GM12878 (cell line): ENCODE results near the gene SETD1A. TPM values are rescaled to one million over a fixed set of nuclear protein-coding genes. Genes with fewer than 3 reads are reported as not detected.

Experiments
- ASH2L ChIP-seq: fragments of 300-600, 200-600 bp; sonication (generic); IDR thresholded peaks from 2 replicates; pipeline ENCODE4 v1.6.1; 2017; ENCODE audit warnings: low read depth, mild to moderate bottlenecking, borderline replicate concordance
- CHD2 ChIP-seq: IDR thresholded peaks from 2 replicates; pipeline ENCODE4 v1.6.1; 2011; ENCODE audit warnings: low read depth, low read length, improper control_type of control experiment, borderline replicate concordance
- CHD4 ChIP-seq: fragments of 200-600 bp; sonication (generic); IDR thresholded peaks from 2 replicates; pipeline ENCODE4 v1.6.1; 2016; ENCODE audit warnings: mild to moderate bottlenecking
- EED ChIP-seq: sonication (generic); IDR thresholded peaks from 2 replicates; pipeline ENCODE4 v1.6.1; 2016; ENCODE audit warnings: antibody characterized with exemption, low read depth
- ETV6 ChIP-seq, 2 experiments: fragments of 450-650 bp in 1 of 2; IDR thresholded peaks in 1 of 2; conservative IDR thresholded peaks in 1 of 2; 2 replicates each; pipeline ENCODE4 v1.6.1; 2014; ENCODE audit warnings: antibody characterized with exemption in 1 of 2, borderline replicate concordance in 1 of 2, low read depth in 1 of 2, mild to moderate bottlenecking in 1 of 2, moderate library complexity in 1 of 2
- IKZF1 ChIP-seq: fragments of 450-650 bp; conservative IDR thresholded peaks from 2 replicates; pipeline ENCODE4 v1.6.1; 2017; ENCODE audit warnings: antibody characterized with exemption, mild to moderate bottlenecking
- LARP7 ChIP-seq: fragments of 450-650 bp; IDR thresholded peaks from 2 replicates; pipeline ENCODE4 v1.6.1; 2017; ENCODE audit warnings: mild to moderate bottlenecking
- NR2C1 ChIP-seq: fragments of 450-650 bp; IDR thresholded peaks from 2 replicates; pipeline ENCODE4 v1.6.1; 2017; ENCODE audit warnings: antibody characterized with exemption, mild to moderate bottlenecking, moderate library complexity
- POLR2AphosphoS5 ChIP-seq: IDR thresholded peaks from 2 replicates; pipeline ENCODE4 v1.6.1; 2011; ENCODE audit warnings: mild to moderate bottlenecking, low read length, inconsistent platforms
- RAD21 ChIP-seq: IDR thresholded peaks from 2 replicates; pipeline ENCODE4 v1.6.1; 2011; ENCODE audit warnings: mild to moderate bottlenecking, low read depth, low read length, moderate library complexity; ENCODE audit not compliant: insufficient read depth
- RBBP5 ChIP-seq: fragments of 200-600 bp; sonication (generic); conservative IDR thresholded peaks from 2 replicates; pipeline ENCODE4 v1.6.1; 2016
- SRF ChIP-seq, 2 experiments: IDR thresholded peaks; 2 replicates each; pipeline ENCODE4 v1.6.1; 2011; ENCODE audit warnings: low read depth in 2 of 2, low read length in 2 of 2, mild to moderate bottlenecking in 1 of 2, moderate library complexity in 1 of 2
- TBL1XR1 ChIP-seq: IDR thresholded peaks from 2 replicates; pipeline ENCODE4 v1.6.1; 2012; ENCODE audit warnings: low read depth, low read length, improper control_type of control experiment
- YY1 ChIP-seq: IDR thresholded peaks from 2 replicates; pipeline ENCODE4 v1.6.1; 2011; ENCODE audit warnings: low read depth, mild to moderate bottlenecking, low read length
- ZBED1 ChIP-seq: IDR thresholded peaks from 2 replicates; pipeline ENCODE4 v1.6.1; 2016; ENCODE audit warnings: borderline replicate concordance
- polyA plus RNA-seq, 11 experiments: library from polyadenylated mRNA; depleted of rRNA in 4 of 11; unstranded in 6 of 11; stranded (reverse) in 5 of 11; fragments of >200 nt; fragmentation: Nextera tagmentation in 4 of 11; fragmentation: Illumina TruSeq in 1 of 11; extraction: Ambion mirVana in 4 of 11; extraction: Trizol in 1 of 11; gene quantifications; 1 replicate in 1 of 11; 2 replicates in 10 of 11; pipeline versions ENCODE4 v1.2.1 to v1.2.3, GENCODE V29; 2011 to 2016; ENCODE audit warnings: inconsistent platforms in 2 of 11, missing spikeins in 2 of 11, low read depth in 1 of 11
- total RNA-seq, 4 experiments: library from RNA; depleted of rRNA in 3 of 4; stranded (reverse); fragments of >200 nt in 3 of 4; fragmentation: Illumina TruSeq in 1 of 4; extraction: Trizol in 1 of 4; gene quantifications; 2 replicates each; pipeline versions ENCODE4 v1.2.1 to v1.2.3, GENCODE V29; 2013 to 2021
- TF ChIP-seq, protein P1 (sequence below): fragments of 150-350 bp; IDR thresholded peaks from 2 replicates; pipeline ENCODE4 v1.6.1; 2016; ENCODE audit warnings: low read depth, low read length
- TF ChIP-seq, protein P2 (sequence below): IDR thresholded peaks from 2 replicates; pipeline ENCODE4 v1.6.1; 2012; ENCODE audit warnings: low read depth, low read length, improper control_type of control experiment
- TF ChIP-seq, protein P3 (sequence below): IDR thresholded peaks from 2 replicates; pipeline ENCODE4 v1.6.1; 2011; ENCODE audit warnings: mild to moderate bottlenecking, low read depth, low read length, moderate library complexity; ENCODE audit not compliant: insufficient replicate concordance
- TF ChIP-seq, protein P4 (sequence below): fragments of 450-650 bp; conservative IDR thresholded peaks from 2 replicates; pipeline ENCODE4 v1.6.1; 2017; ENCODE audit warnings: mild to moderate bottlenecking, moderate library complexity

SETD1A gene
- total and polyA plus RNA-seq, 10 of the 15 experiments (the other 5 are each of a cell fraction or from before 2014, with no cell fraction given): 0.02 to 25.9 (median 4.9) TPM

DNA sequence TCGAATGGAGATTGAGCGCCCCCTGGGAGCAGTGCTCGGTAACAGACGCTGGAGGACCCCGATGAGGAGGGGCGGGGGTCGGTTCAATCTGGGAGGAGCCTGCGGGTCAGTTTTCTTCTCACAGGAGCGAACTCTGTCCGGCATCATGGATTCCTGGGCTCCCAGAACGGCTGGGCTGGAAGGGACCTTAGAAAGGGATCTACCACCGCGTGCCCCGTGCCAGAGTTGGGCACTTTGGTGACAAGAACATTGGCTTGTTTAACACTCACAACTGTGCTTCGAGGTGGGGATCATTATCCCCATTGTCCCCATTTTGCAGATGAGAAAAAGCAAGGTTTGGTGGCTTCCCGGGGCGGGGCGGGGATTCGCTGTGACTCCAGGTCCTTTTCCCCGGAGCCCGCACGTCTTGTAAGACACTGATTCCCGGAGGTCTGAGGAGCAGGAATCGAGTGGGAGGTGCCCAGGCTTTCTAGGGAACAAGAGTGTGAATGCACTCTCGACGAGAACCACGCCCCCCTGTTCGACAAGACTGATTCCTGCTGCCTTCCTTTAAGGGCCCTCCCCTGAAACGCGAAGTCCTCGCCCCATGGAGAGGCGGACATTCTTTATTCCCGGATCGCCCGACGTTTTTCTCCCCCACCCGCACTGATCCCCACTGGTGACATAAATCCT is 35.7 kb upstream of the SETD1A start (continued):
- TF ChIP-seq, protein P1, sequence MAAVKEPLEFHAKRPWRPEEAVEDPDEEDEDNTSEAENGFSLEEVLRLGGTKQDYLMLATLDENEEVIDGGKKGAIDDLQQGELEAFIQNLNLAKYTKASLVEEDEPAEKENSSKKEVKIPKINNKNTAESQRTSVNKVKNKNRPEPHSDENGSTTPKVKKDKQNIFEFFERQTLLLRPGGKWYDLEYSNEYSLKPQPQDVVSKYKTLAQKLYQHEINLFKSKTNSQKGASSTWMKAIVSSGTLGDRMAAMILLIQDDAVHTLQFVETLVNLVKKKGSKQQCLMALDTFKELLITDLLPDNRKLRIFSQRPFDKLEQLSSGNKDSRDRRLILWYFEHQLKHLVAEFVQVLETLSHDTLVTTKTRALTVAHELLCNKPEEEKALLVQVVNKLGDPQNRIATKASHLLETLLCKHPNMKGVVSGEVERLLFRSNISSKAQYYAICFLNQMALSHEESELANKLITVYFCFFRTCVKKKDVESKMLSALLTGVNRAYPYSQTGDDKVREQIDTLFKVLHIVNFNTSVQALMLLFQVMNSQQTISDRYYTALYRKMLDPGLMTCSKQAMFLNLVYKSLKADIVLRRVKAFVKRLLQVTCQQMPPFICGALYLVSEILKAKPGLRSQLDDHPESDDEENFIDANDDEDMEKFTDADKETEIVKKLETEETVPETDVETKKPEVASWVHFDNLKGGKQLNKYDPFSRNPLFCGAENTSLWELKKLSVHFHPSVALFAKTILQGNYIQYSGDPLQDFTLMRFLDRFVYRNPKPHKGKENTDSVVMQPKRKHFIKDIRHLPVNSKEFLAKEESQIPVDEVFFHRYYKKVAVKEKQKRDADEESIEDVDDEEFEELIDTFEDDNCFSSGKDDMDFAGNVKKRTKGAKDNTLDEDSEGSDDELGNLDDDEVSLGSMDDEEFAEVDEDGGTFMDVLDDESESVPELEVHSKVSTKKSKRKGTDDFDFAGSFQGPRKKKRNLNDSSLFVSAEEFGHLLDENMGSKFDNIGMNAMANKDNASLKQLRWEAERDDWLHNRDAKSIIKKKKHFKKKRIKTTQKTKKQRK: no peak
- TF ChIP-seq CHD4: 0 out of 2 replicates have a peak, but pooled peaks have one; percentile 49
- TF ChIP-seq, protein P2, sequence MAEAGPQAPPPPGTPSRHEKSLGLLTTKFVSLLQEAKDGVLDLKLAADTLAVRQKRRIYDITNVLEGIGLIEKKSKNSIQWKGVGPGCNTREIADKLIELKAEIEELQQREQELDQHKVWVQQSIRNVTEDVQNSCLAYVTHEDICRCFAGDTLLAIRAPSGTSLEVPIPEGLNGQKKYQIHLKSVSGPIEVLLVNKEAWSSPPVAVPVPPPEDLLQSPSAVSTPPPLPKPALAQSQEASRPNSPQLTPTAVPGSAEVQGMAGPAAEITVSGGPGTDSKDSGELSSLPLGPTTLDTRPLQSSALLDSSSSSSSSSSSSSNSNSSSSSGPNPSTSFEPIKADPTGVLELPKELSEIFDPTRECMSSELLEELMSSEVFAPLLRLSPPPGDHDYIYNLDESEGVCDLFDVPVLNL: no peak
- TF ChIP-seq RBBP5: no peak
- TF ChIP-seq SRF (IDR thresholded peaks at IDR 0.05; ENCODE audit: low read depth in 2 of 2, low read length in 2 of 2): 0 out of 4 replicates have a peak, but pooled peaks of 1 of the 2 experiments have one; percentile 21
- TF ChIP-seq EED: no peak
- TF ChIP-seq, protein P3, sequence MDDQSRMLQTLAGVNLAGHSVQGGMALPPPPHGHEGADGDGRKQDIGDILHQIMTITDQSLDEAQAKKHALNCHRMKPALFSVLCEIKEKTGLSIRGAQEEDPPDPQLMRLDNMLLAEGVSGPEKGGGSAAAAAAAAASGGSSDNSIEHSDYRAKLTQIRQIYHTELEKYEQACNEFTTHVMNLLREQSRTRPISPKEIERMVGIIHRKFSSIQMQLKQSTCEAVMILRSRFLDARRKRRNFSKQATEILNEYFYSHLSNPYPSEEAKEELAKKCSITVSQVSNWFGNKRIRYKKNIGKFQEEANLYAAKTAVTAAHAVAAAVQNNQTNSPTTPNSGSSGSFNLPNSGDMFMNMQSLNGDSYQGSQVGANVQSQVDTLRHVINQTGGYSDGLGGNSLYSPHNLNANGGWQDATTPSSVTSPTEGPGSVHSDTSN: peak; percentile 8
- no peak for TF ChIP-seq IKZF1
- peak; percentile 58; the same call in 1 of the 2 replicates for TF ChIP-seq CHD2
- peak; percentile 90 for TF ChIP-seq RAD21
- no peak for TF ChIP-seq ASH2L
- no peak for TF ChIP-seq ETV6 (conservative IDR thresholded peaks at IDR 0.05 in 1 of 2, IDR thresholded peaks at IDR 0.05 in 1 of 2; ENCODE audit: borderline replicate concordance in 1 of 2, low read depth in 1 of 2)
- TF ChIP-seq LARP7: peak; percentile 31; the same call in 1 of the 2 replicates
- TF ChIP-seq NR2C1: no peak
- TF ChIP-seq TBL1XR1: 0 out of 2 replicates have a peak, but pooled peaks have one; percentile 45
- peak; percentile 77 for TF ChIP-seq YY1
- TF ChIP-seq ZBED1: no peak
- no peak for TF ChIP-seq POLR2AphosphoS5
- TF ChIP-seq, protein P4, sequence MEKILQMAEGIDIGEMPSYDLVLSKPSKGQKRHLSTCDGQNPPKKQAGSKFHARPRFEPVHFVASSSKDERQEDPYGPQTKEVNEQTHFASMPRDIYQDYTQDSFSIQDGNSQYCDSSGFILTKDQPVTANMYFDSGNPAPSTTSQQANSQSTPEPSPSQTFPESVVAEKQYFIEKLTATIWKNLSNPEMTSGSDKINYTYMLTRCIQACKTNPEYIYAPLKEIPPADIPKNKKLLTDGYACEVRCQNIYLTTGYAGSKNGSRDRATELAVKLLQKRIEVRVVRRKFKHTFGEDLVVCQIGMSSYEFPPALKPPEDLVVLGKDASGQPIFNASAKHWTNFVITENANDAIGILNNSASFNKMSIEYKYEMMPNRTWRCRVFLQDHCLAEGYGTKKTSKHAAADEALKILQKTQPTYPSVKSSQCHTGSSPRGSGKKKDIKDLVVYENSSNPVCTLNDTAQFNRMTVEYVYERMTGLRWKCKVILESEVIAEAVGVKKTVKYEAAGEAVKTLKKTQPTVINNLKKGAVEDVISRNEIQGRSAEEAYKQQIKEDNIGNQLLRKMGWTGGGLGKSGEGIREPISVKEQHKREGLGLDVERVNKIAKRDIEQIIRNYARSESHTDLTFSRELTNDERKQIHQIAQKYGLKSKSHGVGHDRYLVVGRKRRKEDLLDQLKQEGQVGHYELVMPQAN: peak; percentile 80; the same call in 1 of the 2 replicates
